ENCODE measurements around the gene UNK. TPM values are rescaled to one million over a fixed set of nuclear protein-coding genes. Genes with fewer than 3 reads are reported as not detected.

UNK gene
- total and polyA plus RNA-seq, 2 of the 13 experiments (the other 11 are each of a cell fraction or from before 2014, with no cell fraction given) = 31.6 to 33.0 TPM

- TF ChIP-seq FOXP4 (CRISPR knock-in tag; IDR thresholded peaks at IDR 0.05) (0 out of 2 replicates have a peak, but pooled peaks have one; percentile 16), RORA (CRISPR knock-in tag; IDR thresholded peaks at IDR 0.05) (no peak), PPARG (CRISPR knock-in tag; conservative IDR thresholded peaks at IDR 0.05) (no peak), HNF4A (CRISPR knock-in tag; IDR thresholded peaks at IDR 0.05) (peak; percentile 68), HINFP (CRISPR knock-in tag; IDR thresholded peaks at IDR 0.05; ENCODE audit: low read depth) (peak; percentile 37; the same call in 1 of the 2 replicates), MED1 (CRISPR knock-in tag; IDR thresholded peaks at IDR 0.05) (peak; percentile 51; the same call in 1 of the 2 replicates), RERE (CRISPR knock-in tag; IDR thresholded peaks at IDR 0.05; ENCODE audit: low read depth) (no peak), ZNF720 (CRISPR knock-in tag; IDR thresholded peaks at IDR 0.05) (no peak), SALL2 (CRISPR knock-in tag; IDR thresholded peaks at IDR 0.05) (no peak), ARNTL (CRISPR knock-in tag; IDR thresholded peaks at IDR 0.05) (0 out of 2 replicates have a peak, but pooled peaks have one; percentile 37), ZNF614 (CRISPR knock-in tag; IDR thresholded peaks at IDR 0.05; ENCODE audit: borderline replicate concordance) (peak; percentile 21; the same call in 1 of the 2 replicates), GABPB1 (CRISPR knock-in tag; IDR thresholded peaks at IDR 0.05) (0 out of 2 replicates have a peak, but pooled peaks have one; percentile 19), PITX1 (CRISPR knock-in tag; IDR thresholded peaks at IDR 0.05) (peak; percentile 23), ZFX (CRISPR knock-in tag; IDR thresholded peaks at IDR 0.05; ENCODE audit: low read depth) (peak; percentile 82), HNRNPUL1 (IDR thresholded peaks at IDR 0.05; ENCODE audit: low read depth, low read length) (no peak)
These were observed 13.0 kb upstream of the UNK start (continued) for GRCh38 chr17:75771334-75772281.

Data from HepG2 (cell line).